DOHH2 (cell line): ENCODE measurements around the gene SPATA20.

ENCODE experiments used
- H3F3A ChIP-seq: fragments of 200-600 bp; sonication (generic), shearing (Covaris generic); 2 replicates; pipeline ENCODE4 v1.6.0; 2016; ENCODE audit warnings: antibody characterized with exemption, mild to moderate bottlenecking; ENCODE audit not compliant: control insufficient read depth, insufficient read depth
- H3K27ac ChIP-seq: fragments of 200-600 bp; sonication (generic); 2 replicates; pipeline ENCODE4 v1.5.1; 2014; ENCODE audit warnings: low read depth, mild to moderate bottlenecking, low read length, moderate library complexity
- H3K27me3 ChIP-seq: fragments of 200-600 bp; sonication (generic); 2 replicates; pipeline ENCODE4 v1.6.1; 2014; ENCODE audit warnings: mild to moderate bottlenecking, low read length, mixed read lengths; ENCODE audit not compliant: control insufficient read depth
- H3K36me3 ChIP-seq: fragments of 200-600 bp; sonication (generic); 2 replicates; pipeline ENCODE4 v1.6.1; 2014; ENCODE audit warnings: mild to moderate bottlenecking, low read length, moderate library complexity, mixed read lengths; ENCODE audit not compliant: control insufficient read depth
- H3K4me1 ChIP-seq: fragments of 200-600 bp; sonication (generic); 2 replicates; pipeline ENCODE4 v1.6.1; 2014; ENCODE audit warnings: mild to moderate bottlenecking, low read length, mixed read lengths; ENCODE audit not compliant: control insufficient read depth
- H3K4me2 ChIP-seq: fragments of 200-600 bp; sonication (generic); 2 replicates; pipeline ENCODE4 v1.6.0; 2014; ENCODE audit warnings: mild to moderate bottlenecking, low read length, moderate library complexity
- H3K4me3 ChIP-seq: fragments of 200-600 bp; sonication (generic); 2 replicates; pipeline ENCODE4 v1.5.1; 2014; ENCODE audit warnings: mild to moderate bottlenecking, low read length, mixed read lengths
- H3K79me2 ChIP-seq: fragments of 200-600 bp; sonication (generic); 2 replicates; pipeline ENCODE4 v1.6.1; 2014; ENCODE audit warnings: mild to moderate bottlenecking, low read length, mixed read lengths; ENCODE audit not compliant: control insufficient read depth
- H3K9me2 ChIP-seq: fragments of 200-600 bp; sonication (generic); replicated peaks from 2 replicates; pipeline ENCODE4 v1.6.1; 2014; ENCODE audit warnings: mild to moderate bottlenecking, low read length, mixed read lengths; ENCODE audit not compliant: control insufficient read depth
- H3K9me3 ChIP-seq: fragments of 200-600 bp; sonication (generic); 2 replicates; pipeline ENCODE4 v1.6.1; 2014; ENCODE audit warnings: antibody characterized with exemption, low read length, mixed read lengths; ENCODE audit not compliant: control insufficient read depth, insufficient read depth
- H4K20me1 ChIP-seq: fragments of 200-600 bp; sonication (generic); 2 replicates; pipeline ENCODE4 v1.6.0; 2014; ENCODE audit warnings: low read depth, mild to moderate bottlenecking, antibody characterized with exemption, low read length, moderate library complexity; ENCODE audit not compliant: control insufficient read depth, insufficient read depth
- CTCF ChIP-seq: fragments of 200-600 bp; sonication (generic); IDR thresholded peaks from one replicate; pipeline ENCODE4 v1.5.1; 2014; ENCODE audit warnings: antibody characterized with exemption, mild to moderate bottlenecking, low read depth, low read length; ENCODE audit not compliant: poor library complexity, severe bottlenecking
- EZH2phosphoT487 ChIP-seq: fragments of 200-600 bp; sonication (generic); IDR thresholded peaks from 2 replicates; pipeline ENCODE4 v1.6.1; 2017; ENCODE audit warnings: borderline replicate concordance, mild to moderate bottlenecking, antibody characterized with exemption, low read length, moderate library complexity, mixed read lengths

Gene SPATA20

GRCh38 chr17:50587571-50587970 is 40.6 kb downstream of the SPATA20 start:
- H3K79me2 ChIP-seq = no peaks in the 10 kb centered on the region
- peaks cover 11% of the 10 kb centered on the region; the same call in 1 of the 2 replicates for H3K27me3 ChIP-seq
- H3K27ac ChIP-seq = no peak overlapping the region
- H3K36me3 ChIP-seq = no peaks in the 10 kb centered on the region
- no peaks in the 10 kb centered on the region for H3K9me2 ChIP-seq
- no peaks in the 10 kb centered on the region for H4K20me1 ChIP-seq
- no peaks in the 10 kb centered on the region for H3K4me1 ChIP-seq
- no peaks in the 10 kb centered on the region for H3F3A ChIP-seq
- no peaks in the 10 kb centered on the region for H3K9me3 ChIP-seq
- no peak overlapping the region for H3K4me2 ChIP-seq
- H3K4me3 ChIP-seq = no peak overlapping the region
- TF ChIP-seq EZH2phosphoT487 = no peak
- TF ChIP-seq CTCF = no peak

- H4K20me1 ChIP-seq = no peaks in the 10 kb centered on the region
- no peak overlapping the region for H3K4me3 ChIP-seq
- H3K27ac ChIP-seq = no peak overlapping the region
- no peaks in the 10 kb centered on the region for H3F3A ChIP-seq
- peaks cover 11% of the 10 kb centered on the region; the same call in 1 of the 2 replicates for H3K27me3 ChIP-seq
- TF ChIP-seq CTCF (no peak), EZH2phosphoT487 (no peak)
- no peaks in the 10 kb centered on the region for H3K36me3 ChIP-seq
- H3K9me3 ChIP-seq = no peaks in the 10 kb centered on the region
- H3K4me2 ChIP-seq = no peak overlapping the region
- H3K4me1 ChIP-seq = no peaks in the 10 kb centered on the region
- no peaks in the 10 kb centered on the region for H3K79me2 ChIP-seq
- no peaks in the 10 kb centered on the region for H3K9me2 ChIP-seq
These were observed 41.5 kb downstream of the SPATA20 start for GRCh38 chr17:50588391-50589049.

GRCh38 chr17:50589095-50589705 is 42.2 kb downstream of the SPATA20 start:
- Histone ChIP-seq H3K4me1 (no peaks in the 10 kb centered on the region), H4K20me1 (no peaks in the 10 kb centered on the region), H3K4me2 (no peak overlapping the region), H3K4me3 (no peak overlapping the region), H3K9me3 (no peaks in the 10 kb centered on the region), H3K9me2 (no peaks in the 10 kb centered on the region), H3K27me3 (peaks cover 11% of the 10 kb centered on the region; the same call in 1 of the 2 replicates), H3K36me3 (no peaks in the 10 kb centered on the region), H3F3A (no peaks in the 10 kb centered on the region), H3K79me2 (no peaks in the 10 kb centered on the region), H3K27ac (no peak overlapping the region)
- no peak for TF ChIP-seq CTCF
- TF ChIP-seq EZH2phosphoT487 = no peak
